ENCODE measurements around the gene MCCC1.

The MCCC1 gene

DNA sequence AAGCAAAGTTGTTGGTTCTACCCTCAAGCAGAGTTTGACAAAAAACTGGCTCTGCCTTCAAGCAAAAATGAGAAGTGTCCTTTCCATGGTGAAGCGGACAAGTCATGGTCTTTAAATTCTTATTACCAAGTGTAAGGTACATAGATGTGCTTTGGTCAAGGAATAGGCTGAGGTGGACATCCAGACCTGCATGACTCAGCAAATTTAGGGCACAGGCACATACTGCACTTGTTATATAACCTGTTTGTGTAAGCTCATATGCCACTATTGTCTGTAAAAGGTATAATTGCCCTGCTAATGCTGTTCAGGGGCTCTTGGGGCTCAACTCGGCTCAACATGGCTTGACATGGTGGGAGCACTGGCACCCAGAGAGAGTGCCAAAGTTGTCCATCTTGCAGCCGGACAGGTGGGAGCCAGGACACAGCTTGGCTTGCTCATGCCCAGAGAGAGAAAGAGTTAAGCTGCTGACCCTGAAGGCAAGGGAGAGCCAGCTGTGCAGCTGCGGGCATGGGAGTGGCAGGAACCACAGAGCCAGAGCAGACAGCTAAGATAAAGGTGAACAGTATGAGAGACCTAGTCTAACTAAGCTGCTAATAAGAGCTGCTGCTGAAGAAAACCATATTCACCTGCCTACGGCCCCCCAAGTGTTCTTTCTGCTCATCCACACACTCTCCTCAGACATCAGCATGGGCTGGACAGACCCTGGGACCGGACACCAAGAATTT is 17.7 kb downstream of the MCCC1 start:
- TF ChIP-seq GATA2 (IDR thresholded peaks at IDR 0.05; ENCODE audit: low read depth, low read length) (no peak), GATA3 (IDR thresholded peaks at IDR 0.05; ENCODE audit: low read depth, low read length) (no peak)

DNA sequence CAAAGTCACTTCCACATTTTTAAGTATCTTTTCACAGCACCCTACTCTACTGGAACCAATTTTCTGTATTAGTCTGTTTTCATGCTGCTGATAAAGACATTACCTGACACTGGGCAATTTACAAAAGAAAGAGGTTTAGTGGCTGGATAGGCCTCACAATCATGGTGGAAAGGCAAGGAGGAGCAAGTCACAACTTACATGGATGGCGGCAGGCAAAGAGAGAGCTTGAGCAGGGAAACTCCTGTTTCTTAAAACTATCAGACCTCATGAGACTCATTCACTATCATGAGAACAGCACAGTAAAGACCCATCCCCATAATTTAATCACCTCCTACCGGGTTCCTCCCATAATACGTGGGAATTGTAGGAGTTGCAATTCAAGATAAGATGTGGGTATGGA is 18.7 kb downstream of the MCCC1 start:
- no peak for TF ChIP-seq GATA3 (IDR thresholded peaks at IDR 0.05; ENCODE audit: low read depth, low read length)
- TF ChIP-seq GATA2 (IDR thresholded peaks at IDR 0.05; ENCODE audit: low read depth, low read length), result no peak

DNA sequence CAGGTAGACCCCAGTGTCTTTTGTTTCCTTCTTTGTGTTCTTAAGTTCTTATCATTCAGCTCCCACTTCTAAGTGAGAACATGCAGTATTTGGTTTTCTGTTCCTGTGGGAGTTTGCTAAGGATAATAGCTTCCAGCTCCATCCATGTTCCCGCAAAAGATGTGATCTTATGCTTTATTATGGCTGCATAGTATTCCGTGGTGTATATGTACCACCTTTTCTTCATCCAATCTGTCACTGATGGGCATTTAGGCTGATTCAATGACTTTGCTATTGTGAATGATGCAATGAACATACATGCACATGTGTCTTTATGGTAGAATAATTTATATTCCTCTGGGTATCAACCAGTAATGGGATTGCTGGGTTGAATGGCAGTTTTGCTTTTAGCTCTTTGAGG is 24.4 kb downstream of the MCCC1 start:
- TF ChIP-seq GATA3 (IDR thresholded peaks at IDR 0.05; ENCODE audit: low read depth, low read length) (no peak), GATA2 (IDR thresholded peaks at IDR 0.05; ENCODE audit: low read depth, low read length) (no peak)

DNA sequence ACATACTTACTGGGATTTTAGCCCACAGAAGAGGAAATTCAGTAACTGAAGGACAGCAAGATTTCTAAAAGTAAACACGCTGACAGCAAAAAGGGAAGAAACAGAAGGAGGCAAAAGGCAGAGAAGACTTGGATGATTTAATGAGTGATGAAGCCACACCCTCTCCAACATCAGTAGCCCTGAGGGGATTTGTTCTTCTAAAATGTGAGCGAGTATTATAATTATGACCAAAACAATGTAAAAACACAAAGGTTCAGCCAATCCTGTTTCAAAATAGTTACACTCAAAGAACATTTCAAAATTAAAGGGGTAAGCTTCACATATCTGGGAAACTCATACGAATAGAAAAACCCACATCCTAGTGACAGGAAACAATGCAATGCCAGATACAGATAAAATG is 25.0 kb downstream of the MCCC1 start:
- TF ChIP-seq GATA3 (IDR thresholded peaks at IDR 0.05; ENCODE audit: low read depth, low read length), result no peak
- no peak for TF ChIP-seq GATA2 (IDR thresholded peaks at IDR 0.05; ENCODE audit: low read depth, low read length)

DNA sequence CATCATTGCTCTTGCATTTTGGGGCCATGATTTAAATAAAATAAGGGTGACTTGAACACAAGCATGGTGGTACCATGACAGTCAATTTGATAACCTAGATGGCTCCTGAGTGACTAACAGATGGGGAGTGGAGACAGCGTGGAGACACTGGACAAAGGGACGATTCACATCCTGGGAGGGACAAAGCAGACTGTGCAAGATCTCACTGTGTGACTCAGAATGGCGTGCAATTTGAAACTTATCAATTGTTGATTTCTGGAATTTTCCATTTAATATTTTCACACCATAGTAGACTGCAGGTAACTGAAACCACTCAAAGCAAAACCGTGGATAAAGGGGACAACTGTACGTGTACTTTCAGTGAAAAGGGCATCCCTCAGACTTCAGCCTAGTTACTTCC is 25.5 kb downstream of the MCCC1 start:
- TF ChIP-seq GATA2 (IDR thresholded peaks at IDR 0.05; ENCODE audit: low read depth, low read length) (no peak), GATA3 (IDR thresholded peaks at IDR 0.05; ENCODE audit: low read depth, low read length) (no peak)

- TF ChIP-seq GATA2 (IDR thresholded peaks at IDR 0.05; ENCODE audit: low read depth, low read length), result no peak
- no peak for TF ChIP-seq GATA3 (IDR thresholded peaks at IDR 0.05; ENCODE audit: low read depth, low read length)
Observed at GRCh38 chr3:183070892-183071291, 28.4 kb downstream of the MCCC1 start.

DNA sequence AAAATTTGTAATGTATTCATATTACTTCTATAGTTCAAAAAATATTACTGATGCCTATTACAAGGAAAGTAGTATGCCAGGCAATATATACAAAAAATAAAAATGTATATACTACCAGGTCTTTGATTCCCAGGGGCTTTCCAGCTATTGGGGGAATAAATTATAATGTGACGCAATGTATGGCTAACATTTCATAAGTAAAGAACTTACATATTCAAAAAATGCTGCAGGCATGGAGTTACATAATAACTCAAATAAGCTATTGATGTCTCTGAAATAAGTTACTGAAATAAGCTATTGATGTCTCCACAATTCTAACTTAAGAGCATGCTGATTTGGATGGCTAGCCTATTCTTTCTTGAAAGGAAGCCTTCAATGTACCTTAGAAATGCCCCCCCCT is 30.2 kb downstream of the MCCC1 start:
- TF ChIP-seq GATA3 (IDR thresholded peaks at IDR 0.05; ENCODE audit: low read depth, low read length) (no peak), GATA2 (IDR thresholded peaks at IDR 0.05; ENCODE audit: low read depth, low read length) (no peak)

DNA sequence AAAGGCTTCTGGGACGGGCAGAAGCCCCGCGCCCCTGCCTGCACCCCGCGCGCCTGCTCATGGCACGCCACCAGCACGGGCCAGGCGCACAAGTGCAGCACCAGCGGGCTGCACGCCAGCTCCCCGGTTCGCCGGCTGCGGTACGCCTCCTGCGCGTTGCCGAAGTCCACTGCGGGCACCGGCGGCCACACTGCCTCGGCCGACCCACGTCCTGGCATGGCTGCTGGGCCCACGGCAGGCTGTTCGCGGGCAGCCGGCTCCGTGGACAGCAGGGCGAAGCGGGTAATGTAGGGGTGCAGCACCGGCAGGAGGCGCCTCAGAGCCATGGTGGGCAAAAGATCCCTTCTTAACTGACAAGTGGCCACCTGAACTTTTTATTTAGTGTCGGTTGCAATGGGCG is 34.8 kb downstream of the MCCC1 start:
- no peak for TF ChIP-seq GATA3 (IDR thresholded peaks at IDR 0.05; ENCODE audit: low read depth, low read length)
- TF ChIP-seq GATA2 (IDR thresholded peaks at IDR 0.05; ENCODE audit: low read depth, low read length), result no peak

DNA sequence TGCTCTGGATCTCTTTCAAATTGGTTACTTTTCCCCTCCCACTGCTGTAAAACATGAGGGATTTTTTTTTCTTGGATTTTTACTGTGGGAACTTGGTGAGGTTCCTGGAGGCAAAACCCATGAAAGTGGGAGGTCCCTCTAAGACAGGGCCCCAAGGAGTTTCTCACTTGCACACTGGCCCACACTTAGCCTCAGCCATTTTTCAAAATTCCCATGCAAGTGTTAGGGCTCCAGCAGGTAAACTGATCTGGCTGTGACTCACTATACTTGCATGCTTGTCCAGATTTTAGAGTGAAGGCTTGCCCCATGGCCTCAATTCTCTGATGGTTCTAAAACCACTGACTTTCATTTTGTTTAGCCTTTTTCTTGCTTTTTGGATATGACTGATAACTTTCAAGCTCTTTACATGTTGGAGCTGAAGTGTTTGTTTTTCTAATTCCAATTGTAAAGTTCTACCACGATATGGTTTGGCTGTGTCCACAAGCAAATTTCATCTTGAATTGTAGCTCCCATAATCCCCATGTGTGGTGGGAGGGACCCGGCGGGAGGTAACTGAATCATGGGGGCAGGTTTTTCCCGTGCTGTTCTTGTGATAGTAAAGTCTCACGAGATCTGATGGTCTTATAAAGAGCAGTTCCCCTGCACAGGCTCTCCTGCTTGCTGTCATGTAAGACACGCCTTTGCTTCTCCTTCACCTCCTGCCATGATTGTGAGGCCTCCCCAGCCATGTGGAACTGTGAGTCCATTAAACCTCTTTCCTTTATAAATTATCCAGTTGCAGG is 37.7 kb downstream of the MCCC1 start:
- TF ChIP-seq GATA3 (IDR thresholded peaks at IDR 0.05; ENCODE audit: low read depth, low read length) (no peak), GATA2 (IDR thresholded peaks at IDR 0.05; ENCODE audit: low read depth, low read length) (no peak)

DNA sequence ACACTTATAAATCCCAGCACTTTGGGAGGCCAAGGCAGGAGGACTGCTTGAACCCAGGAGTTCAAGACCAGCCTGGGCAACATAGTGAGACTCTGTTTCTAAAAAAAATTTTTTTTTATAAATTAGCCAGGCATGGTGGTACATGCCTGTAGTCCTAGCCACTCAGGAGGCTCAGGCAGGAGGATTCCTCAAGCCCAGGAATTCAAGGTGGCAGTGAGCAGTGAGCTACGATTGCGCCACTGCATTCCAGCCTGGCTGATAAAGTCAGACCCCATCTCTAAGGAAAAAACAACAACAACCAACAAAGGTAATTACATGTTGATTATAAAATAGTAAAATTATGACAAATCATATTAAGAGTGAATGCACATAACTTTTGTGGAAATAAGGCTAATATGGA is 40.9 kb downstream of the MCCC1 start:
- TF ChIP-seq GATA2 (IDR thresholded peaks at IDR 0.05; ENCODE audit: low read depth, low read length), result no peak
- no peak for TF ChIP-seq GATA3 (IDR thresholded peaks at IDR 0.05; ENCODE audit: low read depth, low read length)

DNA sequence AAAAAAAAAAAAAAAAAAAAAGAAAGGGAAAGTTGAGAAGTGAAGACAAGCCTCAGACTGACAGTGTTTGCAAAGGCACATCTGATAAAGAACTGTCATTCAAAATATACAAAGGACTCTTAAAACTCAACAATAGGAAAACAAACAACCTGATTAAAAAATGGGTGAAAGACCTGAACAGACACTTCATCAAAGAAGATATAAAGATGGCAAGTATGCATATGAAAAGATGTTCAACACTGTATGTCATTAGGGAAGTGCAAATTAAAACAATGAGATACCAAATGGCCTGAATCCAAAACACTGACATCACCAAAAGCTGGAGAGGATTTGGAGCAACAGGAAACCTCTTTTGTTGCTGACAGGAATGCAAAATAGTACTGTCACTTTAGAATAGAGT is 48.6 kb downstream of the MCCC1 start:
- no peak for TF ChIP-seq GATA2 (IDR thresholded peaks at IDR 0.05; ENCODE audit: low read depth, low read length)
- no peak for TF ChIP-seq GATA3 (IDR thresholded peaks at IDR 0.05; ENCODE audit: low read depth, low read length)

GRCh38 chr3:183046883-183047282 is 52.4 kb downstream of the MCCC1 start:
- TF ChIP-seq GATA3 (IDR thresholded peaks at IDR 0.05; ENCODE audit: low read depth, low read length), result no peak
- no peak for TF ChIP-seq GATA2 (IDR thresholded peaks at IDR 0.05; ENCODE audit: low read depth, low read length)

DNA sequence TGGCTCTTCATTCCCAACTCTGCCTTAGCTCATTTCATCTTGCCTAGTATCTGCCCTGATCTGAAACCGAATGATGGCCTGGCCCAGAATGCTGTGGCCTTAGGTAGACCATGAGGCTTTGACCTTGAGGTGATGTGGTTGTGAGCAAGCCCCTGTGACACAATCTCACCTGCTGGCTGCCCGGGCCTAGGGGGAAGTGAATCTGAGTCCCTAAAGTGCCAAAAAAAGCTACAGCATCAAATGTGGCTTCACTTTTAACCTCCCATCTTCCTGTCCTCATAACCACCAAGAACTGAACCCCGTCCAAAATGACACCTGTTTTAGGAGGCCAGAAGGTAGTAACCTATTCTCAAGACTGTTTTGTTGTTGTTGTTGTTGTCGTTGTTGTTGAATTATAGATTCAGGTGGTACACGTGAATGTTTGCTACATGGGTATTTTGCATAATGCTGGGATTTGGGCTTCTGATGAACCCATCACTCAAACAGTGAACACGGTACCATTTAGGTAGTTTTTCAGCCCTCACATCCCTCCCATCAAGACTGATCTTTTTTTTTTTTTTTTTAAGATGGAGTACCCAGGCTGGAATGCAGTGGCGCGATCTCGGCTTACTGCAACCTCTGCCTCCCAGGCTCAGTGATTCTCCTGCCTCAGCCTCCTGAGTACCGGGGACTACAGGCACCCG is 54.6 kb downstream of the MCCC1 start:
- TF ChIP-seq GATA3 (IDR thresholded peaks at IDR 0.05; ENCODE audit: low read depth, low read length), result no peak
- no peak for TF ChIP-seq GATA2 (IDR thresholded peaks at IDR 0.05; ENCODE audit: low read depth, low read length)

- TF ChIP-seq GATA2 (IDR thresholded peaks at IDR 0.05; ENCODE audit: low read depth, low read length), result no peak
- TF ChIP-seq GATA3 (IDR thresholded peaks at IDR 0.05; ENCODE audit: low read depth, low read length), result no peak
Observed at GRCh38 chr3:183038757-183039156, 60.5 kb downstream of the MCCC1 start.

GRCh38 chr3:183038221-183038620 is 61.1 kb downstream of the MCCC1 start:
- no peak for TF ChIP-seq GATA2 (IDR thresholded peaks at IDR 0.05; ENCODE audit: low read depth, low read length)
- TF ChIP-seq GATA3 (IDR thresholded peaks at IDR 0.05; ENCODE audit: low read depth, low read length), result no peak

Data from SH-SY5Y (cell line).